ENCODE results near the gene CD48.
A peak's percentile ranks its signal among the peaks of the same experiment; 100 is the strongest.

CD48 gene

DNA sequence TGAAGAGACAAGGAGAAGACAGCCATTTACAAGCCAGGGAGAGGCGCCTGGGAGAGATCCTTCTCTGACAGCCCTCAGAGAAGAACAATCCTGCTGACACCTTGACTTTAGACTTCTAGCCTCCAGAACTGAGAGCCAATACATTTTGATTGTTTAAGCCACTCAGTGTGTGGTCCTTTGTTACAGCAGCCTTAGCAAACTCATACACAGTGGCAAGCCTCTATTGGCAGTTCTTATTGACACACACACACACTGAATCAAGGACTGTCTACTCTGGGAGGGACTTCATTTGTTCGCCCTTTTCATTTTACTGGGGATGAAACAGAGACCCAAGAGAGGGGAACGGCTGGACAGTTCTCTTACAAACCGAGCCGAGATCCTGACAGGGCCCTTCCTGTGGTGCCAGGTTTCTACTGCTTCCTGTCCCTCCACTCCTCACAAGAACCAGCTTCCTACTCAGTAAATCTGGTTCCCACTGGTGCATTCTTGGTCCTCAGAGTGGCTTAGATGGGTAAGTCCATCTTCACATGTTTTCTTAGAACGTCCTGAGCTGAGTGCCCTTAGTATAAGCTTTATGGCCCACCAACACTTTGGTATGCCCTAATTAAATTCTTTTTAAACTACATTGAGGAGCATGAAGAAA is 79.5 kb downstream of the CD48 start:
- DNase-seq = no peak

DNA sequence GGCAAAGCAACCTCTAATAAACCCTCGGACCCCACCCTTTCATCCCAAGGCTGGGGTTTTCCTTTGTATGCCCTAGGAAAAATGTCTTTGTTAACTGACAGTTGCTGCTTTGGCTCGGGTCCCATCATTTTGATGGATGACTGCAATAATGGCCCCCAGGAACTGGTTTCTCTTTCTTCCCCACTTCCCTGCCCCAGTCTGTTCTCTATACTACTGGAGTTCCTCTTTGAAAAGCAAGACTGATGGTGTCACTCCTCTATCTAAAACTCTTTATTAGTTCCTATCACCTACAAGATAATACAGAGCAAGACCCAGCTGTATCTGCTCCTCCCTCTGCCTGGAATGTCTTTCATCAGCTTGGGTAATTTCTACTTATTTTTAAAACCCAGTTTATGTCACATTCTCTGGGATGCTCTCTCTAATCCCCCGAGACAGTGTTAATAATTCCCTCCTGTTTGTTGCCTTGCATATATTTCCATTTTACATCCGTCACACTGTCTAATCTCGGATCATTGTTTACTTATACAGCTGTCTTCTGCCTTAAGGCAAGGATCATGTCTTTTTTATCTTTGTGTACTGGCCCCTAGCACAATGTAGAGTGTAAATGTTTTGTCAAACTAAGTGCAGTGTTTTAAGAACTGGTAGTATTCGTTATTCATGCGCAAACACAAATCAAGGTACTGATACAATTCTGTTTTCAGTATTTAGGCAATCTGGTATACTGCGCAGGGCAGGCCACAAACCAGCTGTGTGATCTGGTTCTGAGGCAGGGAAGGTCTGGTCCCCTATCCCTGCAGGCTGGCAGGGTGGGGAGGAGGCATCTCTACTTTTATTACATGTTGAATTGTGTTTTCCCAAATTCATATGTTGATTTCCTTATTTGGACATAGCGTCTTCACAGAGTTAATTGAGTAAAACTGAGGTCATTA is 80.8 kb downstream of the CD48 start:
- DNase-seq = no peak

DNA sequence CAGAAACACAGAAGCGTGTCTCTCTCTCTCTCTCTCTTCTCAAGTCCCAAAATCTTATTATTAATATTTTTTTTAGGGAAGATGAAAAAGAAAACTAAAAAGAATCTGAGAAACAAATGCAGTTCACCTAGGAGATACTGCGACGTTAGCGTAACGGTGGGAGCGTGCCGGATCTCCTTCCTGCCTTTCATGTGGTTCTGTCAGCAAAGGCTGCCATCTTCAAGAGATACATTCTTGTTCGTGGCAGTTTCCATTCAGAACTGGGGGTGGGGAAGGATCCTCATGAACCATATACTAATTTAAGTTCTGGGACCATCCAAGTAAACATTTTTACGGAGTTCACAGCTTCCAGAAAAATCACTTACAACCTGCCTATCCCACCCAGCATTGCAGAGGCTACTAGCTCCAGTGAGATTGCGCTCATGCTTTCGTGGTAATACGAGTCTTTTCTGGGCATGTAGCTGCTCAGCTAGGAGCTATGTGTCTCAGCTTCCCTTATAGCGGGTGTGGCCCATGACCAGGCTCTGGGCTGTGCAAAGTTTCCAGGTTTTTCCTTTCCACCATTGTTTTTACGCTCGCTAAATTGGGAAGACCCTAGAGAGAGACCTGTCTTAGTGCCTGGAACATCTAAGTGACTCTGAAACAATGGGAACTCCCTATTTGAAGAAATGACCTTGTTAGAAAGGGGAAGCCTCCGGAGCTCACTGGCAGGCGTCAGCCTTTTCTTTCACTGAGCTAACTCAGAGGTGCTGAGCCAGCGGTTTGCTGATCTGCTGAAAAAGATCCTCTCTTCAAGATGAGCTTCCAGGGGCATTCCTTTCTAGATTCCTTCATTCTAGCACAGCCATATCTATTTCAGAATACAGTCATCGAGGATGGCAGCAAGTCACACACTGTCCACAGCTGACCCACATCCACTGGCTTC is 82.1 kb downstream of the CD48 start:
- peak; percentile 65 to 95 (median 86) for DNase-seq

DNA sequence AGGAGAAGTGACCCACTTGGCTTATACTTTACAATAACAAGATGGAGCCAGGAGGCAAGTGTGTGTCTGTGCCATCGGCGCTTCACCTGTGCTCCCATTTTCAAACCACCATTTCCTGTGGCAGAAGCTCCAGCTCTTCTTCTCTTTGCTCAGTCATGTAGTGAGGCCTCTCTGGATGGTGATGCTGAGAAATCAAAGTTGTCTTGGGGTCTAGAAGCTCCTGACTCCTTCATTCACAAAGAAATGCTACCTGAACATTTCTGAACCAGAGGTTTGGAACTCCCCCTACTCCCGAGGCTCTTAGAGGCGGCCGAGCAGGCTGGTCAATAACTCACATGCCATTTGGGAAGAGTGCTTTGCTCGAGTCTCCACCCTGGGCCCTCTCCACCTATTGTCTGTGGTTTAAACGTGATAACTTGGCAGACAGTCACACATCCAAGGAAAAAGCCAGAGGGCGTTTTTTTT is 82.8 kb downstream of the CD48 start:
- peak; percentile 33 to 84 (median 63) for DNase-seq

All from stimulated activated naive CD4-positive, alpha-beta T cell (primary cell).